Stimulated activated CD4-positive, alpha-beta T cell treated with anti-CD3 and anti-CD28 coated beads, Interleukin-4, amount 100 ng/mL, for 4 hours (primary cell): ENCODE data around the gene CD180.
"Not testable (repeated sequence)": the region's sequence is repeated elsewhere in the genome, so short reads cannot be mapped to it uniquely, and the experiment has no call there.

Experiments
- DNase-seq, 2 experiments: peaks; one replicate each; pipeline ENCODE4 v3.0.0-alpha.2; 2020

CD180 gene

DNA sequence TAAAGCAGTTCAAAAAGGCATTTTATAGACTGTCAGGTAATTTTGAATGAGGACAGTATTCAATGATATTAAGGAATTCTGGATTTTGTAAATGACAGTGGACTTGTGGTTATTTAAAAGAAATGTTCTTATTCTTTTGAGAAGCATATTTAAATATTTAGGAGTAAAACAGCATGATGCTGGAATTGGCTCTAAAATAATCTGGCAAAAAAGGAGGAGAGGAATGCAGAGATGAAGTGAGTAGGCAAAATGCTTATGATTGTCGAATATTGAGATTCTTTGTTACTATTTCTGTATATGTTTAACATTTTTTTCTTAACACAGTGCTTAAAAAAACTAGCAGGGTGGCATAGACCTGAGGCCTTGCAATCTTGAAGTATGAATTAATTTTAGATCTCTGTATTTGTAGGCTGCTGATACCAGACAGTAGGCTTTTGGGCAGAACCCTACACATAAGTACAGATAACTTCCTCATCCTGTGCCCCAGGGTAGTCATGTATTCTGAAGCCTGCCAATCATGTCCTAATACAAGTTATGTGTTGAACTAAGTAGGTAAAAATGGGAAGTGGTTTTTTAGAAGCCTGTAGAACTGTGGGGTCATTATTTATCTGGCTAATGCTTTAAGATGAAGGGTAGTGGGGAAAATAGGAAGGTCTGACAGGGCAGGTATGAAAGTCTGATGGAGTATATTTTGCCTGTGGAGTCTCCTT, 9.4 kb downstream of the CD180 start:
- no peak for DNase-seq

DNA sequence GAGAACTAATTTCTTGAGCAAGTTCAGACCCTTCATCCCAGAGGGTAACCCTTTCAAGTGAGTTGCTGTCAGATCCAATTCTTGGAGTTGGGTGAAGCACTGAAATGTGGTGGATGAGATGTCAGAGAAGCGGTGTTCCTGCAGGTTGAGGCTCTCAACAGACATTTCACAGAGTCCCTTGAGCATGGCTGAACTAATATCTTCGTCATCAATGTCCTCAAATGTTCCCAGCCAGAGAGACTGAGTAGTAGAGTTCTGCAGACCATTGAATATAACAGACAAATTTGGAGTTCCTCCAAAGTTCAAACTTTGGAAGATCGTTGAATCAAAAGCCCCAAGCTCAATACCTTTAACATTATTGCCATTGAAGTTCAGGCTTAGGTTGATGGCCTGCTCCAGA, 12.7 kb downstream of the CD180 start:
- no peak for DNase-seq

- no peak for DNase-seq
These were observed 14.3 kb downstream of the CD180 start for GRCh38 chr5:67182301-67182790.

DNA sequence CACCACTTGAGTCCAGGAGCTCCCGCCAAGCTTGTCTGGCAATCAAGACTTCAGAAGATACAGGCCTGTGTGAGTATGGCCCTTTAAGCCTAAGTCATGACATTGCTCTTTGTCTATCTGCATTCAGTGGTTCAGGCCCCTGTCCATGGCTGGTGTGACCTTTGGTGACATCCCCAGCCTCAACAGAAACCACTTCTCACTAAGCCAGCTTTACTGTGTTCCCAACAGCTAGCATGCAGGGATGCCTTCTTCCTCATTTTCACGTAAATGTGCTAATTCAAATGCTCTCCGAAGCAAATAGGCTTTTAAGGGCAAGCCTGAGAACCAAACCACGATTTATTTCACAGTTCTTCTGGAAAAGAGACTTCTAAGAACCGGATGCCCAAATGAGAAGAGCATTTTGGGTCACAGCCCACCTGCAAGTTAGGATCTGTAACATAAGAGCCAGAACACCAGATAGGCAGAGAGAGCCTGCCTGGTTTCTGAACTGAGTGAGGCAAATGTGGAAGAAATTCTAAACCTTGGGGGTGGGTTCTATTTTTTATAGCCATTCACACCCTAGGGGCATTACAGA, 14.9 kb downstream of the CD180 start:
- DNase-seq: no peak

GRCh38 chr5:67179697-67180361, 16.8 kb downstream of the CD180 start:
- DNase-seq: no peak

- no peak for DNase-seq
These were observed 17.6 kb downstream of the CD180 start for GRCh38 chr5:67178966-67179365.

DNA sequence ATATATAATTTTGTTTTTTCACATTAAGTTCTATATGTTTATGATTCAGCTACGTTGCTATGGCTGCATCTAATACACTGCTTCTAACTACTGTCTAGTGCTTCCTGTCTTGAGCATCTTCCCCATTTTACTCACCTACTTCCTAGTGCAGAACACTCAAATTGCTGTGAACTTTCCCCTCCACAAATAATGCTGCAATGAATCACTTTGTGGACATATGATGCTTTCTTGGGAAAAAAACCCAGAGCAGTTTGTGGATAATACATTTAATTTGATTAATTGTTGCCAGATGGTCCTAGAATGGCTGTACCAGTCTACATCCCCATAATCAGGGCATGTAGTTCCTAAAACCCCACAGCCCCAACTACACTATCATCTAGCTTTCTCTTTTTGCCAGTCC, 18.5 kb downstream of the CD180 start:
- no peak for DNase-seq

DNA sequence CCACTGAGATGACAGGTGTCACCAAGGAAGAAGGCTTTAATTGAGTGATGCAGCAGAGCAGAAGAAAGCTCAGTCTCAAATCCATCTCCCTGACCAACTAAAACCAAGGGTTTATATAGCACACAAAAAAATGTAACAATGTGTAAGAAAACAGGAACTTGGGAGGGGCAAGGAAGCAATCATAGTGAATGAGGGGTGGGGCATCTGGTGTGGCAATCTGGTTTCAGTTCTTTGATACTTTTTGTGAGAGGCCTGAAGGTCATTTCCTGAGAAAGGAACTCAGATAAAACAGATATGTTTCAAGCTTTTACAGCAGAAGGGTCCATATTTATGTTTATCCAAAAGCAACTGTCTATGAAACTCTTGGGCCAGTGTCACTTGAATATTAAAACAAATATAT, 19.7 kb downstream of the CD180 start:
- no peak for DNase-seq

GRCh38 chr5:67173959-67174358, 22.6 kb downstream of the CD180 start:
- DNase-seq: no peak

DNA sequence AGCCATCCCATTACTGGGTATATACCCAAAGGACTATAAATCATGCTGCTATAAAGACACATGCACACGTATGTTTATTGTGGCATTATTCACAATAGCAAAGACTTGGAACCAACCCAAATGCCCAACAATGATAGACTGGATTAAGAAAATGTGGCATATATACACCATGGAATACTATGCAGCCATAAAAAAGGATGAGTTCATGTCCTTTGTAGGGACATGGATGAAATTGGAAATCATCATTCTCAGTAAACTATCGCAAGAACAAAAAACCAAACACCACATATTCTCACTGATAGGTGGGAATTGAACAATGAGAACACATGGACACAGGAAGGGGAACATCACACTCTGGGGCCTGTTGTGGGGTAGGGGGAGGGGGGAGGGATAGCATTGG, 23.2 kb downstream of the CD180 start:
- not testable (repeated sequence) for DNase-seq

DNA sequence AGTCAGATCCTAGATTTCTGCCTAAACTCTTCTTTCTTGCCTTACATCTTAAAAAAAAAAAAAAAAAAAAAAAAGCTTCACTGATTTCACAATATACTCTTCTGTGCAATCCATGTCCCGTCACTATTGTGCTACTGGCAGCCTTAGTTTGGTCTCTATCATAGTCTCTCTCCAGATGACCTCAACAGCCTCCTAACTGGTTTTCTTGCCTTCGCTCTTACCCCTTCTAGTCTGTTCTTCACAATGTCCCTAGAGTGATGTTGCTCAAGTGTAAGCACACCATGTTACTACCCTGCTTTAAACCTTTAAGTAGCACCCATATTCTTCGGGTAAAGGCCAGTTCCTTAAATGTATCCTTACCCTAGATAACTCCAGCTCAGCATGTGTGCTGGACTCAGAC, 25.8 kb downstream of the CD180 start:
- no peak for DNase-seq

DNA sequence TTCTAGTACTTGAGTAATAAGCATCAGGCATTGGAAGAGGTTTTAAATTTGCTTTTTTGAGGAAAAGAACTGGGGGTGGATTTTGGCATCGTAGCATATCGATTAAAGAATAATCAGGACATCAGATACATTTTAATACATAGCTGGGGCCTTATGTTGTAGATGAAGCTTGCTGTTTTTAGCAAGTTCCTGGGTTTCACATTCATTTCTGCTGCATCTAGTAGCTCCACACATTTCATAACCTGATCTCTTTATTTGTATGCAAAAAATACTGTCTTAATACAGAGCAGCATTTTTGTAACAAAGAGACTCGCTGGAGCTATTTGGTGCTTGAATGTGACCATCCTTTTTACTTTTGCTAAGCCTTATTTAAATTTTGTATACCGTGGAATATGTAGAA, 28.5 kb downstream of the CD180 start:
- no peak for DNase-seq

GRCh38 chr5:67166460-67167285, 29.9 kb downstream of the CD180 start:
- DNase-seq: peak; percentile 54 to 57

DNA sequence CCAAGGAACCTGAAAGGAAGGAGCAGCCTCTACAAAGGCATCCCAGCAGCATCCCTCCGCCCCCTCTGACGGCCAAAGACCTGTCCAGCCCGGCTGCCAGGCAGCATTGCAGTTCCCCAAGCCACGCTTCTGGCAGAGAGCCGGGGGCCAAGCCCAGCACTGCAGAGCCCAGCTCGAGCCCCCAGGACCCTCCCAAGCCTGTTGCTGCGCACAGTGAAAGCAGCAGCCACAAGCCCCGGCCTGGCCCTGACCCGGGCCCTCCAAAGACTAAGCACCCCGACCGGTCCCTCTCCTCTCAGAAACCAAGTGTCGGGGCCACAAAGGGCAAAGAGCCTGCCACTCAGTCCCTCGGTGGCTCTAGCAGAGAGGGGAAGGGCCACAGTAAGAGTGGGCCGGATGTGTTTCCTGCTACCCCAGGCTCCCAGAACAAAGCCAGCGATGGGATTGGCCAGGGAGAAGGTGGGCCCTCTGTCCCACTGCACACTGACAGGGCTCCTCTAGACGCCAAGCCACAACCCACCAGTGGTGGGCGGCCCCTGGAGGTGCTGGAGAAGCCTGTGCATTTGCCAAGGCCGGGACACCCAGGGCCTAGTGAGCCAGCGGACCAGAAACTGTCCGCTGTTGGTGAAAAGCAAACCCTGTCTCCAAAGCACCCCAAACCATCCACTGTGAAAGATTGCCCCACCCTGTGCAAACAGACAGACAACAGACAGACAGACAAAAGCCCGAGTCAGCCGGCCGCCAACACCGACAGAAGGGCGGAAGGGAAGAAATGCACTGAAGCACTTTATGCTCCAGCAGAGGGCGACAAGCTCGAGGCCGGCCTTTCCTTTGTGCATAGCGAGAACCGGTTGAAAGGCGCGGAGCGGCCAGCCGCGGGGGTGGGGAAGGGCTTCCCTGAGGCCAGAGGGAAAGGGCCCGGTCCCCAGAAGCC, 30.8 kb downstream of the CD180 start:
- peak; percentile 66 to 67 for DNase-seq

- no peak for DNase-seq
These were observed 31.6 kb downstream of the CD180 start for GRCh38 chr5:67164856-67165525.

DNA sequence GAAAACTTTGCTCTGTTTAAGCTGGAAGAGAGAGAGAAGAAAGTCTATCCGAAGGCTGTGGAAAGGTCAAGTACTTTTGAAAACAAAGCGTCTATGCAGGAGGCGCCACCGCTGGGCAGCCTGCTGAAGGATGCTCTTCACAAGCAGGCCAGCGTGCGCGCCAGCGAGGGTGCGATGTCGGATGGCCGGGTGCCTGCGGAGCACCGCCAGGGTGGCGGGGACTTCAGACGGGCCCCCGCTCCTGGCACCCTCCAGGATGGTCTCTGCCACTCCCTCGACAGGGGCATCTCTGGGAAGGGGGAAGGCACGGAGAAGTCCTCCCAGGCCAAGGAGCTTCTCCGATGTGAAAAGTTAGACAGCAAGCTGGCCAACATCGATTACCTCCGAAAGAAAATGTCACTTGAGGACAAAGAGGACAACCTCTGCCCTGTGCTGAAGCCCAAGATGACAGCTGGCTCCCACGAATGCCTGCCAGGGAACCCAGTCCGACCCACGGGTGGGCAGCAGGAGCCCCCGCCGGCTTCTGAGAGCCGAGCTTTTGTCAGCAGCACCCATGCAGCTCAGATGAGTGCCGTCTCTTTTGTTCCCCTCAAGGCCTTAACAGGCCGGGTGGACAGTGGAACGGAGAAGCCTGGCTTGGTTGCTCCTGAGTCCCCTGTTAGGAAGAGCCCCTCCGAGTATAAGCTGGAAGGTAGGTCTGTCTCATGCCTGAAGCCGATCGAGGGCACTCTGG, 32.6 kb downstream of the CD180 start:
- no peak for DNase-seq

DNA sequence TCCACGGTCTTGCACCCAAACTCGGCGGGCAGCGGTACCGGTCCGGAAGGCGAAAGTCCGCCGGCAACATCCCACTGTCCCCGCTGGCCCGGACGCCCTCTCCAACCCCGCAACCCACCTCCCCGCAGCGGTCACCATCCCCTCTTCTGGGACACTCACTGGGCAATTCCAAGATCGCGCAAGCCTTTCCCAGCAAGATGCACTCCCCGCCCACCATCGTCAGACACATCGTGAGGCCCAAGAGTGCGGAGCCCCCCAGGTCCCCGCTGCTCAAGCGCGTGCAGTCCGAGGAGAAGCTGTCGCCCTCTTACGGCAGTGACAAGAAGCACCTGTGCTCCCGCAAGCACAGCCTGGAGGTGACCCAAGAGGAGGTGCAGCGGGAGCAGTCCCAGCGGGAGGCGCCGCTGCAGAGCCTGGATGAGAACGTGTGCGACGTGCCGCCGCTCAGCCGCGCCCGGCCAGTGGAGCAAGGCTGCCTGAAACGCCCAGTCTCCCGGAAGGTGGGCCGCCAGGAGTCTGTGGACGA, 33.3 kb downstream of the CD180 start:
- DNase-seq: no peak

GRCh38 chr5:67161767-67162166, 34.8 kb downstream of the CD180 start:
- DNase-seq: no peak

DNA sequence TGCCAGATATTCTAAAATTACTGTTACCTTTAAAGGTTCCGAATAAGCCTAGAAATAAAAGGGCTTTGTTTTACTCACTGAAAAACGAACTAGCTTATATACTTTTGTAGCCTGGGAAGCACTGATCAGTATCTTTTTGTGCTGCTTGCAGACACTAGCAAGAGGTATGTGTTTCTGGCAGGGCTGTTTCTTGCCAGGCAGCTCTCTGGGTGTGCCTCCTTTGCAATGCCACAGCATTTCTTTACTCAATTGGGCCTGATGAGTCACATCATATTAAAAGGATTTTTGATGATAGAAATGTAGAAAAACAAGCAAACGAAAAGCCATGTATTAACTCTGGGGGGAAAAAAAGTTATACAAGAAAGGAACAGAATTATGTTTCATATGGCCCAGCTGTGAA, 35.6 kb downstream of the CD180 start:
- peak in 1 of 2 experiments; percentile 49 for DNase-seq

DNA sequence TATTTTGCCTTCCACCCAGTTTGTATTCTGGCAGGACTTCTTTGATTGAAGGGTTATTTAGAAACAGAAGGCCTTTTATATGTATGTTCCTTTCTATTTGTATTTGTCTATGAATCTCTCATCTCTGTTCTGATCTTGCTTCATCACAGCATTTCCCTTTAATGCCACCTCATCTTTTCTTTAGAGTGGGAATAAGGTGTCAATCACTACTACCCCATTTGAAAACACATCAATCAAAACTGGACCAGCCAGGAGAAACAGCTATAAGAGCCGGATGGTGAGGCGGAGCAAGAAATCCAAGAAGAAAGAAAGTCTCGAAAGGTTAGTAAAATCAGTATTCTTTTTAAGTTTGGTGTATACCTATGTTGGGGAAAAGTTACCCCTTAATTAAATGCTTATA, 36.3 kb downstream of the CD180 start:
- no peak for DNase-seq
